SK-N-SH (cell line): ENCODE measurements around the gene C15orf39. TPM values are rescaled to one million over a fixed set of nuclear protein-coding genes. Genes with fewer than 3 reads are reported as not detected.
"Not testable (repeated sequence)": the region's sequence is repeated elsewhere in the genome, so short reads cannot be mapped to it uniquely, and the experiment has no call there.

Experiments
- CTCF ChIA-PET: fragments of 300-600, 350-600 bp; formaldehyde crosslinking; extraction: SDS; loops from one replicate; lab custom pipeline; 2021; lab: Yijun Ruan, JAX
- POLR2A ChIA-PET: fragments of 350-600 bp; sonication (Branson Sonifier 250); formaldehyde crosslinking; extraction: SDS; loops from one replicate; lab custom pipeline; 2020; ENCODE audit warnings: antibody characterized with exemption, inconsistent platforms; lab: Yijun Ruan, JAX
- DNase-seq: peaks from one replicate; pipeline ENCODE4 v3.0.0; 2012
- H2AFZ ChIP-seq: fragments of 200-600 bp; sonication (generic); 2 replicates; pipeline ENCODE4 v1.8.1; 2016; ENCODE audit warnings: antibody characterized with exemption, mild to moderate bottlenecking, low read depth
- H3F3A ChIP-seq: fragments of 200-600 bp; sonication (generic); replicated peaks from 2 replicates; pipeline ENCODE3; 2016; ENCODE audit warnings: antibody characterized with exemption, mild to moderate bottlenecking; ENCODE audit not compliant: insufficient read depth
- H3K27ac ChIP-seq, 2 experiments: fragments of 200-500 bp in 1 of 2; fragments of 200-600 bp in 1 of 2; sonication (Bioruptor generic) in 1 of 2; sonication (generic), shearing (Covaris generic) in 1 of 2; 2 replicates each; pipeline versions ENCODE4 v1.5.1 to v1.6.1; 2014 to 2016; ENCODE audit warnings: low read depth in 2 of 2, inconsistent platforms in 1 of 2, low read length in 1 of 2, mild to moderate bottlenecking in 1 of 2, mixed read lengths in 1 of 2
- H3K27me3 ChIP-seq: fragments of 200-600 bp; sonication (generic), shearing (Covaris generic); 2 replicates; pipeline ENCODE4 v1.6.1; 2016; ENCODE audit warnings: mixed run types; ENCODE audit not compliant: insufficient read depth
- H3K36me3 ChIP-seq, 2 experiments: fragments of 200-500 bp in 1 of 2; fragments of 200-600 bp in 1 of 2; sonication (Bioruptor generic) in 1 of 2; sonication (generic) in 1 of 2; replicated peaks in 1 of 2; 2 replicates each; pipeline versions ENCODE3 to v1.5.1; 2014 to 2016; ENCODE audit warnings: low read length in 1 of 2, mild to moderate bottlenecking in 1 of 2; ENCODE audit not compliant: insufficient read depth in 2 of 2, control insufficient read depth in 1 of 2
- H3K4me1 ChIP-seq, 2 experiments: fragments of 200-500 bp in 1 of 2; fragments of 200-600 bp in 1 of 2; sonication (Bioruptor generic) in 1 of 2; sonication (generic), shearing (Covaris generic) in 1 of 2; 2 replicates each; pipeline versions ENCODE4 v1.5.1 to v1.6.1; 2014 to 2016; ENCODE audit warnings: low read depth in 1 of 2, low read length in 1 of 2, mixed run types in 1 of 2; ENCODE audit not compliant: insufficient read depth in 2 of 2, control insufficient read depth in 1 of 2
- H3K4me2 ChIP-seq: fragments of 200-600 bp; sonication (generic), shearing (Covaris generic); 2 replicates; pipeline ENCODE4 v1.6.1; 2017; ENCODE audit warnings: mixed run types
- H3K4me3 ChIP-seq, 2 experiments: fragments of 200-500 bp in 1 of 2; fragments of 200-600 bp in 1 of 2; sonication (Bioruptor generic) in 1 of 2; sonication (generic), shearing (Covaris generic) in 1 of 2; 2 replicates each; pipeline versions ENCODE4 v1.5.1 to v1.8.1; 2014 to 2016; ENCODE audit warnings: low read depth in 2 of 2, inconsistent platforms in 1 of 2, low read length in 1 of 2, mild to moderate bottlenecking in 1 of 2, mixed read lengths in 1 of 2, moderate library complexity in 1 of 2
- H3K79me2 ChIP-seq: fragments of 200-600 bp; sonication (generic); 2 replicates; pipeline ENCODE4 v1.8.1; 2017; ENCODE audit warnings: mild to moderate bottlenecking; ENCODE audit not compliant: insufficient read depth
- H3K9ac ChIP-seq: fragments of 200-600 bp; sonication (generic); 2 replicates; pipeline ENCODE4 v1.6.1; 2017; ENCODE audit warnings: mixed run types
- H3K9me2 ChIP-seq: fragments of 200-600 bp; sonication (generic); 2 replicates; pipeline ENCODE4 v1.6.1; 2017; ENCODE audit warnings: mixed run types
- H3K9me3 ChIP-seq: fragments of 200-600 bp; sonication (generic); 2 replicates; pipeline ENCODE4 v1.6.1; 2017; ENCODE audit warnings: mixed run types, mild to moderate bottlenecking, moderate library complexity
- H4K20me1 ChIP-seq: fragments of 200-600 bp; sonication (generic); 2 replicates; pipeline ENCODE4 v1.6.1; 2017; ENCODE audit warnings: mild to moderate bottlenecking, mixed run types; ENCODE audit not compliant: insufficient read depth
- FOXJ3 ChIP-seq: sonication (generic); formaldehyde crosslinking; IDR thresholded peaks from 2 replicates; pipeline ENCODE4 v1.5.1; 2020; ENCODE audit warnings: mild to moderate bottlenecking, missing genetic modification reagents
- FOXM1 ChIP-seq: IDR thresholded peaks from 2 replicates; pipeline ENCODE4 v1.4.0; 2012; ENCODE audit warnings: low read depth, mild to moderate bottlenecking
- NRF1 ChIP-seq: IDR thresholded peaks from 2 replicates; pipeline ENCODE4 v1.6.1; 2012; ENCODE audit warnings: low read depth, mild to moderate bottlenecking, low read length
- POLR2AphosphoS5 ChIP-seq: IDR thresholded peaks from 2 replicates; pipeline ENCODE4 v1.6.1; 2012; ENCODE audit warnings: low read depth, low read length
- RXRA ChIP-seq: IDR thresholded peaks from 2 replicates; pipeline ENCODE4 v1.4.0; 2012; ENCODE audit warnings: low read depth, mild to moderate bottlenecking, borderline replicate concordance
- WGBS: methylation state at CpG from one replicate; pipeline ENCODE4 v1.1.6; 2017; ENCODE audit warnings: low lambda C conversion rate; 5-methylcytosine and 5-hydroxymethylcytosine counted together
- polyA plus RNA-seq, 3 experiments: library from polyadenylated mRNA; depleted of rRNA; stranded (reverse); fragments of >200 nt; gene quantifications; 2 replicates each; pipeline ENCODE4 v1.2.3, GENCODE V29; 2012
- TF ChIP-seq, protein P1 (sequence below): IDR thresholded peaks from 2 replicates; pipeline ENCODE4; 2012

The C15orf39 gene
- polyA plus RNA-seq, 1 of the 3 experiments (the other 2 are of a cell fraction) = 2.5 TPM

DNA sequence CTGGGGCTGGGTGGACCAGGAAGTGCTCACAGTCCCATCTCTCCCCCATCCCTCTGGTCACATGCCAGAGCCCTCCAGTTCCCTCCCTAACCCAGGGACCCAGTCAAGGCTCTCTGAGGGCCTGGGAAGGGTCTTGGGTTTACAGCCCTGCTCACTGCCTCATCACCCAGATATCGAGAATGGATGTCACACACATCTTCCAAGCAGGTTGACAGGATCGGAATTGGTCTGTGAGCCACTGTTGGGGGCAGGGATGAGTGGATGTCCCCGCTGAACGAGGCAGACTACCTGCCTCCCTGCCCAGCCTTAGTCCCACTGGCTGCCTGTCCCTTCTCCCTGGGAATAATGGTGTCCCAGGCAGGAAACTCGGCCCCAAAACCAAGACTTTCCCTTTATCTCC, 36.5 kb downstream of the C15orf39 start:
- H3K4me1 ChIP-seq = no peaks in the 10 kb centered on the region; a peak in 1 of 4 replicates
- TF ChIP-seq RXRA (no peak), POLR2AphosphoS5 (no peak), NRF1 (no peak), FOXJ3 (CRISPR knock-in tag) (no peak), FOXM1 (no peak)
- TF ChIP-seq, protein P1, sequence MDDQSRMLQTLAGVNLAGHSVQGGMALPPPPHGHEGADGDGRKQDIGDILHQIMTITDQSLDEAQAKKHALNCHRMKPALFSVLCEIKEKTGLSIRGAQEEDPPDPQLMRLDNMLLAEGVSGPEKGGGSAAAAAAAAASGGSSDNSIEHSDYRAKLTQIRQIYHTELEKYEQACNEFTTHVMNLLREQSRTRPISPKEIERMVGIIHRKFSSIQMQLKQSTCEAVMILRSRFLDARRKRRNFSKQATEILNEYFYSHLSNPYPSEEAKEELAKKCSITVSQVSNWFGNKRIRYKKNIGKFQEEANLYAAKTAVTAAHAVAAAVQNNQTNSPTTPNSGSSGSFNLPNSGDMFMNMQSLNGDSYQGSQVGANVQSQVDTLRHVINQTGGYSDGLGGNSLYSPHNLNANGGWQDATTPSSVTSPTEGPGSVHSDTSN = no peak
- no peak overlapping the region for H3K27ac ChIP-seq
- H4K20me1 ChIP-seq = no peaks in the 10 kb centered on the region
- no peak overlapping the region for H3K4me2 ChIP-seq
- no peaks in the 10 kb centered on the region for H3K79me2 ChIP-seq
- no peaks in the 10 kb centered on the region for H3K9me3 ChIP-seq
- H2AFZ ChIP-seq = no peak overlapping the region
- no peak for DNase-seq
- H3K27me3 ChIP-seq = peaks cover 17% of the 10 kb centered on the region
- H3K4me3 ChIP-seq = no peak overlapping the region
- no peaks in the 10 kb centered on the region for H3F3A ChIP-seq
- POLR2A ChIA-PET = no interaction called here
- no peaks in the 10 kb centered on the region for H3K36me3 ChIP-seq
- WGBS = 67% methylated on average over 5 of the region's 5 CpGs
- H3K9me2 ChIP-seq = no peaks in the 10 kb centered on the region
- no peak overlapping the region for H3K9ac ChIP-seq
- CTCF ChIA-PET = interaction anchor here (2.8 kb wide), 1 partner anchor 209 kb away, joined by 8 read pairs; no protein-coding TSS in a partner anchor

DNA sequence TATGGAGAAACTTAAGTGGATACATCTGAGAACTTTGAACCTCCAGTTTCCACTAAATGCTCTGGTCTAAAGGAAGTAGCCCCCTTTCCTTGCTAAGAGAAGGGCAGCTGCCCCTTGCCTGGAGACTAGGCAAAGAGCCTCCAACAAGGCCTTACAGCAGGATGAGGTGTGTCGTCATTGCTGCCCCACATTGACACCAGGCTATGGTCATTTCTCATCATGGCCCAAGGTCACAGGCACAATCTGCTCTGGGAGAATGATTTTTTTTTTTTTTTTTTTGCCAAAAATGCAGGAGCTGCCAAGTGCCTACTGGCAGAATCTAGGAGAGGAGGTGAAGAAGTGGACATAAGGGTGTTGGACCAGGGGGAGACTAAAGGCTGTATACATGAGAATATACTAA, 44.1 kb downstream of the C15orf39 start:
- H3K9ac ChIP-seq, H3K4me3 ChIP-seq, H3K79me2 ChIP-seq, H3K27ac ChIP-seq, H2AFZ ChIP-seq, H3K9me2 ChIP-seq, H3K36me3 ChIP-seq, DNase-seq, H3K4me1 ChIP-seq, POLR2A ChIA-PET, H3K4me2 ChIP-seq, H3F3A ChIP-seq, H4K20me1 ChIP-seq, H3K9me3 ChIP-seq: not testable (repeated sequence)
- WGBS = 88% methylated on average over 1 of the region's 1 CpG
- H3K27me3 ChIP-seq = peaks cover 28% of the 10 kb centered on the region; the same call in 1 of the 2 replicates
- CTCF ChIA-PET = interaction anchor here (1.4 kb wide), 1 partner anchor 216 kb away, joined by 4 read pairs; no protein-coding TSS in a partner anchor

DNA sequence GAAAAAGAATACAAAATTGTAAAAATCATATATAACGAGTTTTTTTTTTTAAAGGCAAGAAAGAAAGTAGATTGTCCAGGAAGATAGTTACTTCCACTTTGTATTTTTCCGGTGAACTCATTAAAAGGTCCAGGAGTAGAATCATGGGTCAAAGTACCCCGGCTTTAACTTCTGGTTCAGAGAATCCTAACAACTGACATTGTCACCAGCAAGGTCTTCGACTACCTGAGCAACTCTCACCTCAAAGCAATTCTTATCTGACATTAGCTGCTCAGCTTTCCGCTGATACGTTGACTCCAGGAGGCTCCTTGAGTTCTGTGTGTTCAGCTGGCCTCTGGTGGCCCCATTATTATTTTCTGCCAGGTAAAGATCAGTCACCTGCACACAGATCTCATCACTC, 47.3 kb downstream of the C15orf39 start:
- H4K20me1 ChIP-seq, H3K36me3 ChIP-seq, H3K4me1 ChIP-seq, H3K9ac ChIP-seq, H3K27ac ChIP-seq, H3F3A ChIP-seq, H3K9me3 ChIP-seq, H3K79me2 ChIP-seq, H2AFZ ChIP-seq, POLR2A ChIA-PET, H3K9me2 ChIP-seq, CTCF ChIA-PET, DNase-seq, H3K4me2 ChIP-seq, H3K4me3 ChIP-seq: not testable (repeated sequence)
- WGBS = 48% methylated on average over 6 of the region's 6 CpGs
- H3K27me3 ChIP-seq = peaks cover 27% of the 10 kb centered on the region; the same call in 1 of the 2 replicates
